KMS-11 (cell line): ENCODE measurements around the gene GRID1.

Experiments
- H2AFZ ChIP-seq: fragments of 200-600 bp; sonication (generic); 2 replicates; pipeline ENCODE4 v1.6.1; 2016; ENCODE audit warnings: antibody characterized with exemption, mixed run types, low read depth
- H3K27ac ChIP-seq: fragments of 200-600 bp; sonication (generic); 2 replicates; pipeline ENCODE4 v1.6.1; 2016; ENCODE audit warnings: mild to moderate bottlenecking, mixed run types
- H3K27me3 ChIP-seq: fragments of 200-600 bp; sonication (generic); 2 replicates; pipeline ENCODE4 v1.6.1; 2017; ENCODE audit warnings: mild to moderate bottlenecking, low read depth, mixed run types, moderate library complexity; ENCODE audit not compliant: insufficient read depth
- H3K36me3 ChIP-seq: fragments of 200-600 bp; sonication (generic); 2 replicates; pipeline ENCODE4 v1.6.1; 2017; ENCODE audit warnings: mild to moderate bottlenecking, mixed run types; ENCODE audit not compliant: insufficient read depth
- H3K4me1 ChIP-seq: fragments of 200-600 bp; sonication (generic); 2 replicates; pipeline ENCODE4 v1.6.1; 2016; ENCODE audit warnings: mild to moderate bottlenecking, low read depth, mixed run types; ENCODE audit not compliant: poor library complexity, severe bottlenecking
- H3K4me2 ChIP-seq: fragments of 200-600 bp; sonication (generic); 2 replicates; pipeline ENCODE4 v1.7.0; 2016; ENCODE audit warnings: mild to moderate bottlenecking, mixed run types
- H3K4me3 ChIP-seq: fragments of 200-600 bp; sonication (generic); IDR thresholded peaks from 2 replicates; pipeline ENCODE4 v1.6.1; 2017; ENCODE audit warnings: low read depth, low read length, mixed read lengths; ENCODE audit not compliant: insufficient read depth
- H3K79me2 ChIP-seq: fragments of 200-600 bp; sonication (generic); 2 replicates; pipeline ENCODE4 v1.6.1; 2016; ENCODE audit warnings: low read depth, mixed run types; ENCODE audit not compliant: insufficient read depth
- H3K9ac ChIP-seq: fragments of 200-600 bp; sonication (generic); 2 replicates; pipeline ENCODE4 v1.6.1; 2016; ENCODE audit warnings: mild to moderate bottlenecking, mixed run types
- H4K20me1 ChIP-seq: fragments of 200-600 bp; sonication (generic); 2 replicates; pipeline ENCODE4 v1.6.1; 2016; ENCODE audit warnings: mild to moderate bottlenecking, mixed run types; ENCODE audit not compliant: insufficient read depth
- CTCF ChIP-seq: fragments of 200-600 bp; sonication (generic); conservative IDR thresholded peaks from 2 replicates; pipeline ENCODE4 v1.6.1; 2017; ENCODE audit warnings: low read depth, mild to moderate bottlenecking, antibody characterized with exemption, low read length, moderate library complexity, mixed read lengths

GRID1 gene

GRCh38 chr10:85864868-85865526 is 501.6 kb downstream of the GRID1 start:
- Histone ChIP-seq H3K4me1 (peaks cover 8% of the 10 kb centered on the region), H3K4me2 (0 out of 2 replicates have a peak overlapping the region, but pooled peaks have one; percentile 9), H3K9ac (no peak overlapping the region), H3K79me2 (no peaks in the 10 kb centered on the region), H3K36me3 (no peaks in the 10 kb centered on the region), H3K27ac (no peak overlapping the region), H2AFZ (no peak overlapping the region), H3K27me3 (no peaks in the 10 kb centered on the region), H4K20me1 (no peaks in the 10 kb centered on the region), H3K4me3 (no peak overlapping the region)
- no peak for TF ChIP-seq CTCF

- peaks cover 8% of the 10 kb centered on the region for H3K4me1 ChIP-seq
- H3K27me3 ChIP-seq = no peaks in the 10 kb centered on the region
- no peak for TF ChIP-seq CTCF
- H3K4me3 ChIP-seq = no peak overlapping the region
- H3K36me3 ChIP-seq = no peaks in the 10 kb centered on the region
- H3K27ac ChIP-seq = no peak overlapping the region
- H2AFZ ChIP-seq = no peak overlapping the region
- H4K20me1 ChIP-seq = no peaks in the 10 kb centered on the region
- H3K79me2 ChIP-seq = no peaks in the 10 kb centered on the region
- H3K9ac ChIP-seq = no peak overlapping the region
- no peak overlapping the region for H3K4me2 ChIP-seq
Measured at GRCh38 chr10:85864173-85864549, 502.4 kb downstream of the GRID1 start.

- Histone ChIP-seq H3K79me2 (no peaks in the 10 kb centered on the region), H3K4me1 (peaks cover 8% of the 10 kb centered on the region), H3K9ac (no peak overlapping the region), H2AFZ (no peak overlapping the region), H3K4me2 (no peak overlapping the region), H3K36me3 (no peaks in the 10 kb centered on the region), H3K27ac (no peak overlapping the region), H3K27me3 (no peaks in the 10 kb centered on the region), H3K4me3 (no peak overlapping the region), H4K20me1 (no peaks in the 10 kb centered on the region)
- no peak for TF ChIP-seq CTCF
Measured at GRCh38 chr10:85863301-85864172, 503.1 kb downstream of the GRID1 start.

- TF ChIP-seq CTCF = no peak
- H4K20me1 ChIP-seq = no peaks in the 10 kb centered on the region
- no peak overlapping the region for H3K27ac ChIP-seq
- H3K27me3 ChIP-seq = no peaks in the 10 kb centered on the region
- H3K4me3 ChIP-seq = no peak overlapping the region
- H3K4me1 ChIP-seq = peaks cover 8% of the 10 kb centered on the region
- H3K79me2 ChIP-seq = no peaks in the 10 kb centered on the region
- no peak overlapping the region for H3K9ac ChIP-seq
- H3K36me3 ChIP-seq = no peaks in the 10 kb centered on the region
- no peak overlapping the region for H3K4me2 ChIP-seq
- no peak overlapping the region for H2AFZ ChIP-seq
Measured at GRCh38 chr10:85862771-85863170, 503.8 kb downstream of the GRID1 start.
